Measurements from ENCODE around the gene HOXD9.

Gene HOXD9

DNA sequence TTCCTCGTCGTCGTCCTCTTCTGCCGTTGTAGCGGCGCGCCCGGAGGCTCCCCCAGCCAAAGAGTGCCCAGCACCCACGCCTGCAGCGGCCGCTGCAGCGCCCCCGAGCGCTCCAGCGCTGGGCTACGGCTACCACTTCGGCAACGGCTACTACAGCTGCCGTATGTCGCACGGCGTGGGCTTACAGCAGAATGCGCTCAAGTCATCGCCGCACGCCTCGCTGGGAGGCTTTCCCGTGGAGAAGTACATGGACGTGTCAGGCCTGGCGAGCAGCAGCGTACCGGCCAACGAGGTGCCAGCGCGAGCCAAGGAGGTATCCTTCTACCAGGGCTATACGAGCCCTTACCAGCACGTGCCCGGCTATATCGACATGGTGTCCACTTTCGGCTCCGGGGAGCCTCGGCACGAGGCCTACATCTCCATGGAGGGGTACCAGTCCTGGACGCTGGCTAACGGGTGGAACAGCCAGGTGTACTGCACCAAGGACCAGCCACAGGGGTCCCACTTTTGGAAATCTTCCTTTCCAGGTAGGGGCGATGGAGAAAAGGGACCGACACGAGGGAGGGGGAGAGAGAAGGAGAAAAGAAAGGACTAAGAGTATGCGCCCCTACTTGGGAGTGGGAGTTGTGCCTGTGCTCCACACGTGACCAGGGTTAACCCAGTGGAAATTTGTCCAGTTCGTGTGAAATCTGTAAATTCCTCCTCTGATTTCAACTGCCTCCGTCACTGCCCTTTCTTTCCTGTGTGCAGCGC lies 29.2 kb upstream of the HOXD9 start:
- TF ChIP-seq, protein P1, sequence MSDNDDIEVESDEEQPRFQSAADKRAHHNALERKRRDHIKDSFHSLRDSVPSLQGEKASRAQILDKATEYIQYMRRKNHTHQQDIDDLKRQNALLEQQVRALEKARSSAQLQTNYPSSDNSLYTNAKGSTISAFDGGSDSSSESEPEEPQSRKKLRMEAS (IDR thresholded peaks at IDR 0.05): peak; percentile 99
- TF ChIP-seq, protein P2, sequence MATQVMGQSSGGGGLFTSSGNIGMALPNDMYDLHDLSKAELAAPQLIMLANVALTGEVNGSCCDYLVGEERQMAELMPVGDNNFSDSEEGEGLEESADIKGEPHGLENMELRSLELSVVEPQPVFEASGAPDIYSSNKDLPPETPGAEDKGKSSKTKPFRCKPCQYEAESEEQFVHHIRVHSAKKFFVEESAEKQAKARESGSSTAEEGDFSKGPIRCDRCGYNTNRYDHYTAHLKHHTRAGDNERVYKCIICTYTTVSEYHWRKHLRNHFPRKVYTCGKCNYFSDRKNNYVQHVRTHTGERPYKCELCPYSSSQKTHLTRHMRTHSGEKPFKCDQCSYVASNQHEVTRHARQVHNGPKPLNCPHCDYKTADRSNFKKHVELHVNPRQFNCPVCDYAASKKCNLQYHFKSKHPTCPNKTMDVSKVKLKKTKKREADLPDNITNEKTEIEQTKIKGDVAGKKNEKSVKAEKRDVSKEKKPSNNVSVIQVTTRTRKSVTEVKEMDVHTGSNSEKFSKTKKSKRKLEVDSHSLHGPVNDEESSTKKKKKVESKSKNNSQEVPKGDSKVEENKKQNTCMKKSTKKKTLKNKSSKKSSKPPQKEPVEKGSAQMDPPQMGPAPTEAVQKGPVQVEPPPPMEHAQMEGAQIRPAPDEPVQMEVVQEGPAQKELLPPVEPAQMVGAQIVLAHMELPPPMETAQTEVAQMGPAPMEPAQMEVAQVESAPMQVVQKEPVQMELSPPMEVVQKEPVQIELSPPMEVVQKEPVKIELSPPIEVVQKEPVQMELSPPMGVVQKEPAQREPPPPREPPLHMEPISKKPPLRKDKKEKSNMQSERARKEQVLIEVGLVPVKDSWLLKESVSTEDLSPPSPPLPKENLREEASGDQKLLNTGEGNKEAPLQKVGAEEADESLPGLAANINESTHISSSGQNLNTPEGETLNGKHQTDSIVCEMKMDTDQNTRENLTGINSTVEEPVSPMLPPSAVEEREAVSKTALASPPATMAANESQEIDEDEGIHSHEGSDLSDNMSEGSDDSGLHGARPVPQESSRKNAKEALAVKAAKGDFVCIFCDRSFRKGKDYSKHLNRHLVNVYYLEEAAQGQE (IDR thresholded peaks at IDR 0.05; ENCODE audit: low read depth): no peak
- TF ChIP-seq, protein P3, sequence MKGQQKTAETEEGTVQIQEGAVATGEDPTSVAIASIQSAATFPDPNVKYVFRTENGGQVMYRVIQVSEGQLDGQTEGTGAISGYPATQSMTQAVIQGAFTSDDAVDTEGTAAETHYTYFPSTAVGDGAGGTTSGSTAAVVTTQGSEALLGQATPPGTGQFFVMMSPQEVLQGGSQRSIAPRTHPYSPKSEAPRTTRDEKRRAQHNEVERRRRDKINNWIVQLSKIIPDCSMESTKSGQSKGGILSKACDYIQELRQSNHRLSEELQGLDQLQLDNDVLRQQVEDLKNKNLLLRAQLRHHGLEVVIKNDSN (IDR thresholded peaks at IDR 0.05): peak; percentile 37; the same call in 1 of the 2 replicates

DNA sequence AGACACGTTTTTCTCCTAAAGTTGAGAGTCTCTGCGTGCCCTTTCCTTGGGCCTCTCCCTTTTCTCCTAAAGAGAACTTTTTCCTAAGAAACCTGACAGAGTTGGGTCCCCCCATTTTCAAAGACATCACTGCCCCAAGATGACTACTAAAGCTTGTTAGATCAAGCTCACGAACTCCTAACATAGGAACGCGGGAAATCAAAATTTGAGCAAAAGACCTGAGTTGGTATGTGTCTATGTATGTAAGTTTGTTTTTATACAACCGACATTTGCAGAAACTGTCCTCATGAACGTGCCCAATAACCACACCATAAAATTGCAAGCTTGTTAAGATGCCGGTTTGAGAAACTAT lies 28.6 kb upstream of the HOXD9 start:
- TF ChIP-seq TCF12 (IDR thresholded peaks at IDR 0.05; ENCODE audit: low read depth): no peak
- no peak for TF ChIP-seq EP300 (IDR thresholded peaks at IDR 0.05; ENCODE audit: borderline replicate concordance)
- TF ChIP-seq ZBTB7A (IDR thresholded peaks at IDR 0.05; ENCODE audit: low read depth): no peak
- TF ChIP-seq YY1 (IDR thresholded peaks at IDR 0.05; ENCODE audit: low read depth): no peak

DNA sequence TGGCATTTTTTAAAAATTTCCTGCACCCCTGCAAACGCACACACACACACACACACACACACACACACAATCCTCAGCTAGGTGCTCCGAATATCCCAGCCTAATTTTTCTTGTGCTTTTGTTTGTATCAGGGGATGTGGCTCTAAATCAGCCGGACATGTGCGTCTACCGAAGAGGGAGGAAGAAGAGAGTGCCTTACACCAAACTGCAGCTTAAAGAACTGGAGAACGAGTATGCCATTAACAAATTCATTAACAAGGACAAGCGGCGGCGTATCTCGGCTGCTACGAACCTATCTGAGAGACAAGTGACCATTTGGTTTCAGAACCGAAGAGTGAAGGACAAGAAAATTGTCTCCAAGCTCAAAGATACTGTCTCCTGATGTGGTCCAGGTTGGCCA lies 28.2 kb upstream of the HOXD9 start:
- TF ChIP-seq, protein P3 (IDR thresholded peaks at IDR 0.05): no peak
- TF ChIP-seq YY1 (IDR thresholded peaks at IDR 0.05; ENCODE audit: low read depth): no peak
- no peak for TF ChIP-seq FOXM1 (IDR thresholded peaks at IDR 0.05; ENCODE audit: borderline replicate concordance, low read depth)
- TF ChIP-seq ZBTB7A (IDR thresholded peaks at IDR 0.05; ENCODE audit: low read depth): no peak
- no peak for TF ChIP-seq CREB1 (IDR thresholded peaks at IDR 0.05; ENCODE audit: low read depth)
- TF ChIP-seq EGR1 (IDR thresholded peaks at IDR 0.05): no peak
- TF ChIP-seq, protein P1 (IDR thresholded peaks at IDR 0.05): no peak
- no peak for TF ChIP-seq RAD21 (IDR thresholded peaks at IDR 0.05; ENCODE audit: low read depth)
- TF ChIP-seq TEAD4 (IDR thresholded peaks at IDR 0.05): no peak
- TF ChIP-seq TCF12 (IDR thresholded peaks at IDR 0.05; ENCODE audit: low read depth): no peak
- TF ChIP-seq EP300 (IDR thresholded peaks at IDR 0.05; ENCODE audit: borderline replicate concordance): no peak
- TF ChIP-seq, protein P2 (IDR thresholded peaks at IDR 0.05; ENCODE audit: low read depth): no peak
- no peak for TF ChIP-seq NFIC (IDR thresholded peaks at IDR 0.05)
- no peak for TF ChIP-seq TAF1 (IDR thresholded peaks at IDR 0.05; ENCODE audit: low read depth)
- TF ChIP-seq CEBPB (IDR thresholded peaks at IDR 0.05): no peak

DNA sequence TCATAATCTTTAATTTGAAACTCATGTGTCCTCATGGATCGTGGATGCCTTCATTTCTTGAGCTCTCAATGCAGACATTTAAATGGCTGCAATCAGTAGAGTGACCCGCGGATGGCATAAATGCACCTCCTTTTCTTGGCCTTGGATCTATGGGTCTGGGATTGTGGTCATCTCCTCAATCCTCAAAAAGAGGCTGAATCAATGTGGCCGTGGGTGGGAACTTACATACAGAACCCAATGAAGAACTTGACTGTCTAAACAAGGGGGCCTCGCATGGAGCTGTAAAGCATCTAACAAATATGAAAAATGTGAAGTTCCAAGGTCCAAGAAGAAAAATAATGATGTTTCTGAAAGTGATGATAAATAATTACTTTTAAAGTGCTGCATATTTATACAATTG lies 27.1 kb upstream of the HOXD9 start:
- TF ChIP-seq TCF12 (IDR thresholded peaks at IDR 0.05; ENCODE audit: low read depth): no peak
- no peak for TF ChIP-seq TEAD4 (IDR thresholded peaks at IDR 0.05)
- TF ChIP-seq, protein P1 (IDR thresholded peaks at IDR 0.05): no peak
- TF ChIP-seq EGR1 (IDR thresholded peaks at IDR 0.05): no peak
- no peak for TF ChIP-seq CREB1 (IDR thresholded peaks at IDR 0.05; ENCODE audit: low read depth)
- TF ChIP-seq, protein P2 (IDR thresholded peaks at IDR 0.05; ENCODE audit: low read depth): no peak
- TF ChIP-seq, protein P3 (IDR thresholded peaks at IDR 0.05): no peak
- TF ChIP-seq YY1 (IDR thresholded peaks at IDR 0.05; ENCODE audit: low read depth): no peak
- TF ChIP-seq TAF1 (IDR thresholded peaks at IDR 0.05; ENCODE audit: low read depth): no peak
- no peak for TF ChIP-seq EP300 (IDR thresholded peaks at IDR 0.05; ENCODE audit: borderline replicate concordance)
- TF ChIP-seq ZBTB7A (IDR thresholded peaks at IDR 0.05; ENCODE audit: low read depth): no peak
- no peak for TF ChIP-seq RAD21 (IDR thresholded peaks at IDR 0.05; ENCODE audit: low read depth)
- no peak for TF ChIP-seq NFIC (IDR thresholded peaks at IDR 0.05)
- TF ChIP-seq FOXM1 (IDR thresholded peaks at IDR 0.05; ENCODE audit: borderline replicate concordance, low read depth): no peak
- no peak for TF ChIP-seq CEBPB (IDR thresholded peaks at IDR 0.05)

Measured in Ishikawa (cell line).